GM21717 (cell line): ENCODE measurements around the gene PPP5C.
"Not testable (repeated sequence)": the region's sequence is repeated elsewhere in the genome, so short reads cannot be mapped to it uniquely, and the experiment has no call there.

Experiments
- ATAC-seq: cut with Tn5 transposase; IDR thresholded peaks from one replicate; pipeline ENCODE4 v1.9.1; 2021; ENCODE audit warnings: mild to moderate bottlenecking, moderate library complexity; ENCODE audit not compliant: unreplicated experiment

The PPP5C gene

GRCh38 chr19:46384396-46384795, 37.5 kb downstream of the PPP5C start:
- no peak for ATAC-seq

GRCh38 chr19:46385636-46386035, 38.7 kb downstream of the PPP5C start:
- no peak for ATAC-seq

GRCh38 chr19:46386151-46386550, 39.3 kb downstream of the PPP5C start:
- ATAC-seq: no peak

- no peak for ATAC-seq
Measured at GRCh38 chr19:46386996-46387712, 40.3 kb downstream of the PPP5C start.

DNA sequence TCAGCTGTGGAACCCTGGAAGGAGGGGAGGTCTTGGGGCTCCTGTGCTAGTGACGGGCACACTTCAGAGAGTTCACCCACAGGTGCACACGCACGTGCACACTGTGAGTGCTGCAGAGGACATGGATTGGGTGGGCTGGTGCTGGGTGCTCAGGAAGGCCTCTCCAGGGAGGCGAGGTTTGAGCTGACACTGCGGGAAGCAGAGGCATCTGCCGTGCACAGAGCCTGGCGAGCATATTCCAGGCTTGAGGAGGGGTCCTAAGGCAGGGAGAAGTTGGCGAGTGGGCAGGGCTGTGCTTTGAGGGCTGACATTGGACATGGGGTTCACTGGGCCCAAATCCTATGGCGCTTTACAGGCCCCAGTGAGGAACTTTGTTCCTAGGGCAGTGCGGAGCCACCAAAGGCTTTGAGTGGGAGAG, 40.8 kb downstream of the PPP5C start:
- no peak for ATAC-seq

DNA sequence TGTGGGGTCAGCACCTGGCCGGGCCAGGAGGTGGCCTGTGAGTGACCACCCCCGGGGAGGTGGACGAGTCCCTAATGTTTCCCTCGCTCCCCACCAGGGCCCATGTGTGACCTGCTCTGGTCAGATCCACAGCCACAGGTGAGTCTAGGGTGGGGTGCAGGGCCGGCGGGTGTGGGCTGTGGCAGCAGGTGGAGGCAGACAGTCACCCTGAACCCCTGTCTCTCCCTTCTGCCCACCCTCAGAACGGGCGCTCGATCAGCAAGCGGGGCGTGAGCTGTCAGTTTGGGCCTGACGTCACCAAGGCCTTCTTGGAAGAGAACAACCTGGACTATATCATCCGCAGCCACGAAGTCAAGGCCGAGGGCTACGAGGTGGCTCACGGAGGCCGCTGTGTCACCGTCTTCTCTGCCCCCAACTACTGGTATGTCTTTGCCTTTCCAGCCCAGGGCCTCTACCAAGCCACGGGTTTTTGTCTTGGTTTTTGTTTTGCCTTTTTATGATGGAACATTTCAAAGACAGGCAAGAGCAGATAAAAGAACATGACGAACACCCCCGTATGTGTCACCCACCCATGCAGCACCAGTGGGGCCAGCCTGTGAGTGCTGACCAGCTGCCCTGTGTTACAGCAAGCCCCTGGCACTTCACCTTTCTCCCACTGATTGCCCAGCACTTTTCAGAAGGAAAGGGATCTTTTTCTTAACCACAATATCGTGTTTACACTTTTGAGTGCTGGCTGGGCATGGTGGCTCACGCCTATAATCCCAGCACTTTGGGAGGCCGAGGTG, 41.6 kb downstream of the PPP5C start:
- ATAC-seq: no peak

GRCh38 chr19:46390121-46390858, 43.4 kb downstream of the PPP5C start:
- no peak for ATAC-seq

DNA sequence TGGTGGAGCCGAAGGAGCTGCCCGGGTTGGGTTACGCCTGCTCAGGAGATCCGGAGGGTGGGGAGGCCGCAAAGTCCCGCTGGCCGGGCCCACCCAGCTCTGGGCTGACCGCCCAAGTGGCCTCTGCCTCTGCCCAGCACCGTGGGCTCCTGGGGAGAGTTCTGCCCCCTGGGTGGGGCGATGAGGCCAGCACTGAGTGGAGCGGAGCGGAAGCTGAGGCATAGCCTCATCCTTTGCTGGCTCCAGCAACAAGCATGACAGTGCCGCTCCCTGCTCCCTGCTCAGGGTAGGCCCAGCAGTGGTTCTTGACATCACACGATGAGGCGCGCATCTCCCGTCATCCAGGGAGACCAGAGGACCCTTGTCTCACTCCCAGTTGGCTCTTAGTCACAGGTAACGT, 44.0 kb downstream of the PPP5C start:
- ATAC-seq: no peak

DNA sequence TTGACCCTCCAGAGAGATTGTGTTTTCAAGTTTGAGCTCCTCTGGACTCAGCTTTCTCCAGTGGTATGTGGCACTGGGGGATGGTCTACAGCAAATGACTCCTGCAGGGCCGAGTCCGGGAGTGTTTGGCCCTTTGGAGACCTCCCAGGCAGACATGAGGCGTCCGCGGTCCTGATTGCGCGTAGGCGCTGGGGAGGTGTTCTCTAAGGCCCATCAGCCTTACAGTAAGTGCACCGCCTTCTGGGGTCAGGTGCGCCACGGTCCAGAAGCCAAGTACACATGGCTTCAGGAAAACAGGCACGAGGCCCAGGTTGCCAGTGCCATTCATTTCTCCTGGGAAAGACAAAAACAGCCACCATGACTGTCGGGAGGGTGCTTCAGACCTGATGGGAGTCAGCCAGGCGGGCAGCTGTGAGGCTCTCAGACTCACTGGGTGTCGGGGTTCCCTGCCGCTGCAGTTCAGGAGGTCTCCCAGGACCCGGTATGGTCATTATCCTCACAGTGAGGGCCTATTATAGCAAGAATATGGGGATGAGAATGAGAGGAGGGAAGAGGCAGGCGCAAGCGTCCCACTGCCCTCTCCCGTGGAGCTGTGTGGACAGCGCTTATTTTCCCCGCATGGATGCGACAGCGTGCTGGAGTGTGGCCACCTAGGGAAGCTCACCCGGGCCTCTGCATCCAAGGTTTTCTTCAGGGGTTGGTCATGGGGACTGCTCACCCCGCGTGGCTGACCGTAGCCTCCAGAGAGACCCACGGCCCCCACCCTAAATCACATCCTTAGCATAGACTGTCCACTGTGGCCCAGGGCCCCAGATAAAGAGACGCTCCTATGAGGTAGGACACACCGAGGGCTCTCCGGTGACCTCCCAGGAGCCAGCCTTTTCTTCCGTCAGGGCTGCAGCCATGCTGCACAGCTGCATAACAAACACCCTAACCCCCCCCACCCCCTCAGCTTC, 44.7 kb downstream of the PPP5C start:
- no peak for ATAC-seq

- ATAC-seq: no peak
Measured at GRCh38 chr19:46392252-46392801, 45.4 kb downstream of the PPP5C start.

- ATAC-seq: no peak
Measured at GRCh38 chr19:46392837-46393236, 46.0 kb downstream of the PPP5C start.

- ATAC-seq: no peak
Measured at GRCh38 chr19:46393456-46394401, 46.8 kb downstream of the PPP5C start.

- no peak for ATAC-seq
Measured at GRCh38 chr19:46394402-46394797, 47.5 kb downstream of the PPP5C start.

GRCh38 chr19:46397801-46398479, 51.1 kb downstream of the PPP5C start:
- ATAC-seq: not testable (repeated sequence)

DNA sequence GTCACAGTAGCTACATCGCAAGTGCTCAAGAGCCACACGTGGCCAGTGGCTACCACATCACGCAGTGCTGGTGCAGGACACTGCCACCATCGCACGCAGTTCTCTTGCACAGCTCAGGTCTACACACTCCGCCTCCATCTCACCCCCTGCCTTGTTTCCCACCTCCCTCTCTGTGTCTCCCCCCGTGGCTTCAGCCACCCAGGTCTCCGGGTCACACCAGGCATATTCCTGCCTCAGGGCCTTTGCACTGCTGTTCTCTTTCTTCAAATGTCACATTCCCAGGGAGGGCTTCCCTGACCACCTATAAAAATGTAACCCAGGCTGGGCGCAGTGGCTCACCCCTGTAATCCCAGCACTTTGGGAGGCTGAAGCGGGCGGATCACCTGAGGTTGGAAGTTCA, 55.8 kb downstream of the PPP5C start:
- ATAC-seq: no peak

- ATAC-seq: no peak
Measured at GRCh38 chr19:46404055-46404752, 57.3 kb downstream of the PPP5C start.

GRCh38 chr19:46404753-46405468, 58.0 kb downstream of the PPP5C start:
- no peak for ATAC-seq
